Endothelial cell of umbilical vein (primary cell): ENCODE measurements around the gene KRT1. TPM values are rescaled to one million over a fixed set of nuclear protein-coding genes. Genes with fewer than 3 reads are reported as not detected.

Source experiments
- BruUV-seq: library from RNA; stranded (reverse); fragments of 400-500 nt; replicated peaks from 2 replicates; lab custom pipeline; 2021; lab: Mats Ljungman, UMichigan
- CTCF ChIA-PET: fragments of 300-600, 350-600 bp; sonication (Branson Sonifier 250); formaldehyde crosslinking; loops from one replicate; lab custom pipeline; 2021; ENCODE audit warnings: antibody characterized with exemption, inconsistent platforms; lab: Charles Lee
- POLR2A ChIA-PET: fragments of 300-600, 350-600 bp; sonication (Branson Sonifier 250); formaldehyde crosslinking; loops from one replicate; lab custom pipeline; 2021; ENCODE audit warnings: antibody characterized with exemption, inconsistent platforms; lab: Charles Lee
- DNase-seq: peaks from one replicate; pipeline ENCODE4 v3.0.0-alpha.2; 2011; ENCODE audit warnings: low read depth, low spot score
- FAIRE-seq: peaks from 2 replicates; lab custom pipeline; 2011; peaks lifted over from hg19 to GRCh38; lab: Jason Lieb, UNC
- H2AFZ ChIP-seq: 2 replicates; pipeline ENCODE4 v1.6.0; 2012; ENCODE audit warnings: low read depth, low read length, control low read depth, inconsistent platforms
- H3K27ac ChIP-seq: 2 replicates; pipeline ENCODE4 v1.5.1; 2011; ENCODE audit warnings: low read depth, mild to moderate bottlenecking, control low read depth, low read length, moderate library complexity; ENCODE audit not compliant: insufficient read depth
- H3K27me3 ChIP-seq, 2 experiments: 2 replicates each; pipeline versions ENCODE4 v1.6.0 to v1.6.1; 2011; ENCODE audit warnings: low read length in 2 of 2, mixed read lengths in 1 of 2; ENCODE audit not compliant: control insufficient read depth in 2 of 2, insufficient read depth in 2 of 2
- H3K36me3 ChIP-seq, 2 experiments: 2 replicates in 1 of 2; 3 replicates in 1 of 2; pipeline ENCODE4 v1.5.1; 2011; ENCODE audit warnings: low read length in 2 of 2, mild to moderate bottlenecking in 1 of 2, moderate library complexity in 1 of 2; ENCODE audit not compliant: control insufficient read depth in 2 of 2, insufficient read depth in 2 of 2; ENCODE audit errors: extremely low read depth in 1 of 2
- H3K4me1 ChIP-seq: 3 replicates; pipeline ENCODE4 v1.5.1; 2011; ENCODE audit warnings: mild to moderate bottlenecking, low read length; ENCODE audit not compliant: control insufficient read depth, insufficient read depth; ENCODE audit errors: extremely low read depth
- H3K4me2 ChIP-seq: 2 replicates; pipeline ENCODE4 v1.6.1; 2011; ENCODE audit warnings: low read length, control low read depth, mixed read lengths; ENCODE audit not compliant: insufficient read depth
- H3K4me3 ChIP-seq, 3 experiments: fragments of 200-600 bp in 1 of 3; sonication (generic), shearing (Covaris generic) in 1 of 3; replicated peaks in 1 of 3; 2 replicates each; pipeline ENCODE4 v1.5.1; 2011 to 2016; ENCODE audit warnings: control low read depth in 3 of 3, low read length in 3 of 3, mild to moderate bottlenecking in 2 of 3, inconsistent platforms in 1 of 3, low read depth in 1 of 3, moderate library complexity in 1 of 3; ENCODE audit not compliant: insufficient read depth in 1 of 3
- H3K79me2 ChIP-seq: 2 replicates; pipeline ENCODE4 v1.6.0; 2012; ENCODE audit warnings: low read length, inconsistent platforms; ENCODE audit not compliant: control insufficient read depth, insufficient read depth
- H3K9ac ChIP-seq: replicated peaks from 2 replicates; pipeline ENCODE3; 2011; ENCODE audit warnings: low read length, control low read depth; ENCODE audit not compliant: insufficient read depth; ENCODE audit errors: extremely low read depth
- H3K9me1 ChIP-seq: replicated peaks from 3 replicates; pipeline ENCODE4 v1.6.0; 2011; ENCODE audit warnings: mild to moderate bottlenecking, low read length; ENCODE audit not compliant: control insufficient read depth, insufficient read depth; ENCODE audit errors: extremely low read depth
- H3K9me3 ChIP-seq: replicated peaks from 2 replicates; pipeline ENCODE4 v1.5.1; 2012; ENCODE audit warnings: low read length, inconsistent platforms; ENCODE audit not compliant: control insufficient read depth, insufficient read depth
- H4K20me1 ChIP-seq: replicated peaks from 2 replicates; pipeline ENCODE3; 2011; ENCODE audit warnings: mild to moderate bottlenecking, low read length; ENCODE audit not compliant: control insufficient read depth, insufficient read depth; ENCODE audit errors: extremely low read depth
- EZH2 ChIP-seq: IDR thresholded peaks from 2 replicates; pipeline ENCODE4 v1.6.1; 2012; ENCODE audit warnings: borderline replicate concordance, low read depth, mild to moderate bottlenecking, moderate library complexity, low read length, inconsistent platforms; ENCODE audit not compliant: severe bottlenecking
- FOS ChIP-seq: IDR thresholded peaks from 2 replicates; pipeline ENCODE4 v1.6.1; 2011; ENCODE audit warnings: mild to moderate bottlenecking, low read length, moderate library complexity, borderline replicate concordance; ENCODE audit not compliant: insufficient read depth
- MYC ChIP-seq: IDR thresholded peaks from one replicate; pipeline ENCODE4 v1.6.1; 2011; ENCODE audit warnings: mild to moderate bottlenecking, low read depth, low read length
- POLR2AphosphoS5 ChIP-seq: IDR thresholded peaks from 2 replicates; pipeline ENCODE4 v1.6.1; 2012; ENCODE audit warnings: low read depth, mild to moderate bottlenecking, control low read depth, low read length, moderate library complexity; ENCODE audit not compliant: insufficient read depth
- dilution Hi-C: fragments of 300-500 bp; cut with MboI; formaldehyde crosslinking; loops from one replicate; pipeline ENCODE4 v1.15.0; 2019; ENCODE audit warnings: low sequenced_read_pairs; ENCODE audit not compliant: extremely low pct_ligation_motif_present
- intact Hi-C: fragments of 100-400 bp; cut with micrococcal nuclease; formaldehyde crosslinking; loops from one replicate; pipeline ENCODE4 v1.10.0; 2022
- polyA plus RNA-seq, 4 experiments: library from polyadenylated mRNA; depleted of rRNA in 3 of 4; stranded (reverse) in 3 of 4; unstranded in 1 of 4; fragments of >200 nt; gene quantifications; 2 replicates each; pipeline versions ENCODE4 v1.2.1 to v1.2.3, GENCODE V29; 2011 to 2012; ENCODE audit warnings: missing spikeins in 1 of 4
- total RNA-seq: library from RNA; stranded (reverse); gene quantifications from 2 replicates; pipeline ENCODE4 v1.2.3, GENCODE V29; 2021
- TF ChIP-seq, protein P1 (sequence below), 2 donors: IDR thresholded peaks; 1 replicate in 1 of 2; 2 replicates in 1 of 2; pipeline ENCODE4 v1.5.1; 2011; ENCODE audit warnings: low read length in 2 of 2, mild to moderate bottlenecking in 2 of 2, moderate library complexity in 2 of 2, control low read depth in 1 of 2, inconsistent platforms in 1 of 2, low read depth in 1 of 2; ENCODE audit not compliant: insufficient read depth in 1 of 2; ENCODE audit errors: extremely low read depth in 1 of 2
- TF ChIP-seq, protein P2 (sequence below): IDR thresholded peaks from 2 replicates; pipeline ENCODE4 v1.6.1; 2011; ENCODE audit not compliant: insufficient read depth, insufficient read length

The KRT1 gene
- total and polyA plus RNA-seq, 2 donors (not counting 3 experiments of a cell fraction or from before 2014, with no cell fraction given): not detected

DNA sequence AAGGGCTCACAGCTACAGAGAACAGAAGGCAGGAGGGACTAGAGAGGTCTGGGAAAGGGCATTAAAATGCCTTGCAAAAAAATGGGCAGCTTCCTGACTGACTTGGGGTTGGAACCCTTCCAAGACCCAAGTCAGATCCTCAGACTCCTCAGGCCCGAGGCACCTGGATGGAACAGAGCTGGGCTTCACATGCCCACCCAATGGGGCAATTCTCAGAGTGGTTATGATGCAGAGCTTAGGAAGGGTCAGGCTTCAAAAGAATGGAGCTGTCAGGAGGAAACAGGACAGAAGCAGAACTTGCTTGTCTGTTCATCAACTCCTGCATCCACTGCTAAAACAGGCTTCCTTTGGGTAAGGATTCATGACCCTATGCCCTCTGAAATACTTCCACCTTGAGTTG lies 9.7 kb upstream of the KRT1 start:
- FAIRE-seq (no peak), DNase-seq (no peak)
- TF ChIP-seq, protein P1, sequence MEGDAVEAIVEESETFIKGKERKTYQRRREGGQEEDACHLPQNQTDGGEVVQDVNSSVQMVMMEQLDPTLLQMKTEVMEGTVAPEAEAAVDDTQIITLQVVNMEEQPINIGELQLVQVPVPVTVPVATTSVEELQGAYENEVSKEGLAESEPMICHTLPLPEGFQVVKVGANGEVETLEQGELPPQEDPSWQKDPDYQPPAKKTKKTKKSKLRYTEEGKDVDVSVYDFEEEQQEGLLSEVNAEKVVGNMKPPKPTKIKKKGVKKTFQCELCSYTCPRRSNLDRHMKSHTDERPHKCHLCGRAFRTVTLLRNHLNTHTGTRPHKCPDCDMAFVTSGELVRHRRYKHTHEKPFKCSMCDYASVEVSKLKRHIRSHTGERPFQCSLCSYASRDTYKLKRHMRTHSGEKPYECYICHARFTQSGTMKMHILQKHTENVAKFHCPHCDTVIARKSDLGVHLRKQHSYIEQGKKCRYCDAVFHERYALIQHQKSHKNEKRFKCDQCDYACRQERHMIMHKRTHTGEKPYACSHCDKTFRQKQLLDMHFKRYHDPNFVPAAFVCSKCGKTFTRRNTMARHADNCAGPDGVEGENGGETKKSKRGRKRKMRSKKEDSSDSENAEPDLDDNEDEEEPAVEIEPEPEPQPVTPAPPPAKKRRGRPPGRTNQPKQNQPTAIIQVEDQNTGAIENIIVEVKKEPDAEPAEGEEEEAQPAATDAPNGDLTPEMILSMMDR (IDR thresholded peaks at IDR 0.05; ENCODE audit: extremely low read depth in 1 of 2, insufficient read depth in 1 of 2, low read depth in 1 of 2, low read length in 2 of 2): no peak
- no peak for TF ChIP-seq MYC
- no peak for TF ChIP-seq POLR2AphosphoS5
- TF ChIP-seq EZH2: no peak
- Histone ChIP-seq H3K4me3 (no peak overlapping the region), H3K9me1 (no peaks in the 10 kb centered on the region), H3K36me3 (no peaks in the 10 kb centered on the region), H2AFZ (no peak overlapping the region), H4K20me1 (no peaks in the 10 kb centered on the region), H3K4me2 (no peak overlapping the region), H3K27me3 (peaks cover 25 to 40% of the 10 kb centered on the region in 2 experiments), H3K9me3 (no peaks in the 10 kb centered on the region), H3K9ac (no peak overlapping the region), H3K4me1 (no peaks in the 10 kb centered on the region), H3K79me2 (no peaks in the 10 kb centered on the region), H3K27ac (no peak overlapping the region)
- CTCF ChIA-PET: interaction anchor here (1.0 kb wide), 1 partner anchor 176 kb away, joined by 3 read pairs; no protein-coding TSS in a partner anchor
- POLR2A ChIA-PET: no interaction called here
- no TSS peak for BruUV-seq
- dilution Hi-C loops (no loop called here), intact Hi-C loops (loop anchor here (5.0 to 10.0 kb wide), 2 partner anchors 175 to 292 kb away; no protein-coding TSS in a partner anchor)

DNA sequence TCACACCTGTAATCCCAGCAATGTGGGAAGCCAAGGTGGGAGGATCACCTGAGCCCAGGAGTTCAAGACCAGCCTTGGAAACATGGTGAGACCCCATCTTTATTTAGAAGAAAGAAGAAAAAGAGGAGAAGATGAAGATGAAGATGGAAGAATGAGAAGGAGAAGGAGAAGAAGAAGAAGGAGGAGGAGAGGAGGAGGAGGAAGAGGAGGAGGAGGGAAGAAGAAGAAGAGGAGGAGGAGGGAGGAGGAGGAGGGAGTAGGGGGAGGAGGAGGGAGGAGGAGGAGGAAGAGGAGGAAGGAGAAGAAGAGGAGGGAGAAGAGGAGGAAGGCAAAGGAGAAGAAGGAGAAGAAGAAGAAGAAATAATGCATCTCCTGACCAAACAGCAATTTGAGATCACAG lies 9.0 kb upstream of the KRT1 start:
- Histone ChIP-seq H3K27ac (no peak overlapping the region), H3K9me3 (no peaks in the 10 kb centered on the region), H2AFZ (no peak overlapping the region), H3K36me3 (no peaks in the 10 kb centered on the region), H3K27me3 (peaks cover 25 to 40% of the 10 kb centered on the region in 2 experiments), H3K4me3 (no peak overlapping the region), H3K9ac (no peak overlapping the region), H3K4me2 (no peak overlapping the region), H3K4me1 (no peaks in the 10 kb centered on the region), H3K79me2 (no peaks in the 10 kb centered on the region), H4K20me1 (no peaks in the 10 kb centered on the region), H3K9me1 (no peaks in the 10 kb centered on the region)
- TF ChIP-seq, protein P2, sequence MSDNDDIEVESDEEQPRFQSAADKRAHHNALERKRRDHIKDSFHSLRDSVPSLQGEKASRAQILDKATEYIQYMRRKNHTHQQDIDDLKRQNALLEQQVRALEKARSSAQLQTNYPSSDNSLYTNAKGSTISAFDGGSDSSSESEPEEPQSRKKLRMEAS: no peak
- no peak for TF ChIP-seq FOS
- dilution Hi-C loops: no loop called here
- no peak for DNase-seq
- POLR2A ChIA-PET: no interaction called here
- no TSS peak for BruUV-seq
- FAIRE-seq: no peak
- intact Hi-C loops: no loop called here
- CTCF ChIA-PET: interaction anchor here (1.0 kb wide), 1 partner anchor 176 kb away, joined by 3 read pairs; no protein-coding TSS in a partner anchor
